HG03159 (cell line): ENCODE data around the gene RBFA.
"Not testable (repeated sequence)": the region's sequence is repeated elsewhere in the genome, so short reads cannot be mapped to it uniquely, and the experiment has no call there.

Experiments
- ATAC-seq: cut with Tn5 transposase; IDR thresholded peaks from one replicate; pipeline ENCODE4 v1.9.1; 2021; ENCODE audit warnings: mild to moderate bottlenecking, moderate library complexity; ENCODE audit not compliant: unreplicated experiment

RBFA gene

GRCh38 chr18:80027719-80028118 is 6.5 kb upstream of the RBFA start:
- ATAC-seq, result not testable (repeated sequence)

DNA sequence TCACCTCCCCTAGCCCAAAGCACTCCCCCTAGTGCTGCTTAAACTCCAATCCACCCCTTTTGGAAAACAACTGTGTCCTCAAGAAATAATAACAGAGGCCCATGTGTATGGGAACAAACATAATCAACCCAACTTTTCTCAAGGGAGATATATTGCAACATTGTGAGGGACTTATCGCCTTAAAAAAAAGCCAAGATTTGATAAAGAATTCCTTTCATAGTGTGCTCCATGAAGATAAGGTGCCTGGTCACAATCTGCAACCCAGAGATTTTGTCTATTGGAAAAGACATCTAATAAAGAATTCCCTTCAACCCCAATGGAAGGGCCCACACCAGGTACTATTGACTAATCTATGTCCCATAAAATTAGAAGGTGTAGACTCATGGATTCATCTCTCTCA is 4.5 kb upstream of the RBFA start:
- no peak for ATAC-seq

- peak; percentile 55 for ATAC-seq
Measured at GRCh38 chr18:80033181-80034067, 810 bp upstream of the RBFA start.

- no peak for ATAC-seq
Measured at GRCh38 chr18:80034852-80035406, 695 bp downstream of the RBFA start.

DNA sequence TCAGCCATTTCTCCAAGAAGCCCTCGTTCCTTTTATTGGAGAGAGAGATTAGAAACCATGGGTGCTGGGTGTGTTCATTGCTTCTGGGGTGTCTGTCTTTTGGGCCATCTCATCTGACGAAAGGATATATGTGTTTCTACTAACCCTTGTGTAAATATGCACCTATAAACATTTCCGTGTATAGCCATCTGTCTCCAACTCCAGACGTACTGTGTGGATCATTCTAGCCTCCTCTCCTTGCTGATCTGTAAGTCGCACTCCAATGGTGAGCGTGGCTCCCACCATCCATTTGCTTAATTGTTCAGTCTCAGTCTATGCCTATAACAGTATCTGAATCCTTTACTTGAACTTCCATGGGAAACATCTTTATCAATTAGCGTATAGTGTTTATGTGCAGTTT is 1.8 kb downstream of the RBFA start:
- ATAC-seq, result no peak

DNA sequence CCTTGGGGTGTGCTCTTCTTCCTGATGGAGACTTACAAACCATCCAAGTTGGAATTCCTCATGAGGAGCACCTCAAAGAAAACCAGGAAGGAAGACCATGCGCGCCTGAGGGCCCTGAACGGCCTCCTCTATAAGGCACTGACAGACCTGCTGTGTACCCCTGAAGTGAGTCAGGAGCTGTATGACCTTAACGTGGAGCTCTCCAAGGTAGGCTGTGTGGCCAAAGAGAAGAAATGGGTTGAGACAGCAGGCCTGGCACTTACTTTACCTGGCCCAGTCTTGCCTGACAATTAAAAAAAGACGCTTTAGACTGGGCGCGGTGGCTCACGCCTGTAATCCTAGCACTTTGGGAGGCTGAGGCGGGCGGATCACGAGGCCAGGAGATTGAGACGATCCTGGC is 3.1 kb downstream of the RBFA start:
- ATAC-seq, result no peak

DNA sequence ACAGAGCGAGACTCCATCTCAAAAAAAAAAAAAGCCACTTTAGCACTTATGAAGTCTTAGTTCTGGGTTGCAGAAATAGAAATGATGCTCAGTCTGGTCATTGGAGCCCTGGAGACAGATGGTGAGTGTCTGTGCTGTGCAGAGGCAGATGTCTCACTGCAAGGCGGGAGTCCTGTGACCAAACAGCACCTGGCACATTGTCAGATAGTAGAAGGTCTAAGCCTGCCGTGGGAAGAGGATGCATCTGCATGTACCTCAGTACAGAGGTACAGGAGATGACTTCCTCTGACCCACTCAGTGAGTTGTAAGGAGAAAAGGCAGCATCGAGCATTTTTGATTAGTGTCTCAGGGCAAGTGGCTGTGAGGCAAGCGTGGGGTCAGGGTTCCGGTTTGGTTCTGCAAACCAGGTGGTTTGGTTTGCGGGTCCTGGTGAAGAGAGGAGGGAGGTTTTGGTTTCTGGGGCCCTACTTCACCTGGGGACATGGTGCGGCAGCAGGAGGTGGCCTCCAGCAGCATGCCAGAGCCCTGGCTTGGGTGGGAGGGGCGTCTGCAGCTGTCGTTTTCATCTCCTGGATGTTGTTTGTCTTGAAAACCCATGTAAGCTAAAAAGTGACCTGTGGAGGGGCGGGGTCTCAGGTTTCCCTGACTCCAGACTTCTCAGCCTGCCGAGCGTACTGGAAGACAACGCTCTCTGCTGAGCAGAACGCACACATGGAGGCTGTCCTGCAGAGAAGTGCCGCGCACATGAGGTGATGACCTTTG is 3.8 kb downstream of the RBFA start:
- ATAC-seq, result no peak

DNA sequence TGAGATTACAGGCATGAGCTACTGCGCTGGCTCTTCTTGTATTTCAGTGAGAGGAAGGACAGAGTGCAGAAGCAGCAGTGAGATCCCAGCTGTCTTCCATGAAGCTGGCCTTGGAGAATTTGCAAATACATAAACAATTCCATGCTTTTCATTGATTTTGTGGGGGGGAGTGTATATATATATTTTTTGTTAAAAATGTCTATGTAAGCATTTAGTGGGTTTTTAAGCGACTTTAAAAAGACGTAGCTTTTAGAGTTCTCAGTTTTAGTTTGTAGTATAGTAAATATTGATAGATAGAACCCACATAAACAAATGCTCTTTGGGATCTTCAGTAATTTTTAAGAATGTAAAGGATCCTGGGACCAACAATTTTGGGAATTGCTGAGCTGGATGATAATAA is 6.3 kb downstream of the RBFA start:
- ATAC-seq, result no peak

DNA sequence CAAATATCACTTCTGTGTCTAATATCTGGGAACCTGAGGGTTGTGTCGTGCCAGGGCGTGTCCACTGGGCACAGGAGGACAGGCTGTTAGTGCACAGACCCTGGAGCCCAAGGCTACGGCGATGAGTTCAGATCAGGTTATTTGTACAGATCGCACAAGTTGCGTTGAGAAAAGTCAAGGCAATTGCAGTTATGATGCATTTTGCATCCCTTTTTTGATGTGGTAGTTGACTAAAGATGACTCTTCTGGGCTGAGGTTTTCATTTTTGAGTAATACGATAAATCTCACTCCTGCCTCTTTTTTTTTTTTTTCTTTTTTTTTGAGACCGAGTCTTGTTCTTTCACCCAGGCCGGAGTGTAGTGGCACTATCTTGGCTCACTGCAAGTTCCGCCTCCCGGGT is 7.2 kb downstream of the RBFA start:
- no peak for ATAC-seq

- ATAC-seq, result no peak
Measured at GRCh38 chr18:80042785-80043184, 8.6 kb downstream of the RBFA start.

- ATAC-seq, result no peak
Measured at GRCh38 chr18:80044072-80044471, 9.8 kb downstream of the RBFA start.

GRCh38 chr18:80046011-80046410 is 11.8 kb downstream of the RBFA start:
- no peak for ATAC-seq

GRCh38 chr18:80046431-80046830 is 12.2 kb downstream of the RBFA start:
- ATAC-seq, result no peak

DNA sequence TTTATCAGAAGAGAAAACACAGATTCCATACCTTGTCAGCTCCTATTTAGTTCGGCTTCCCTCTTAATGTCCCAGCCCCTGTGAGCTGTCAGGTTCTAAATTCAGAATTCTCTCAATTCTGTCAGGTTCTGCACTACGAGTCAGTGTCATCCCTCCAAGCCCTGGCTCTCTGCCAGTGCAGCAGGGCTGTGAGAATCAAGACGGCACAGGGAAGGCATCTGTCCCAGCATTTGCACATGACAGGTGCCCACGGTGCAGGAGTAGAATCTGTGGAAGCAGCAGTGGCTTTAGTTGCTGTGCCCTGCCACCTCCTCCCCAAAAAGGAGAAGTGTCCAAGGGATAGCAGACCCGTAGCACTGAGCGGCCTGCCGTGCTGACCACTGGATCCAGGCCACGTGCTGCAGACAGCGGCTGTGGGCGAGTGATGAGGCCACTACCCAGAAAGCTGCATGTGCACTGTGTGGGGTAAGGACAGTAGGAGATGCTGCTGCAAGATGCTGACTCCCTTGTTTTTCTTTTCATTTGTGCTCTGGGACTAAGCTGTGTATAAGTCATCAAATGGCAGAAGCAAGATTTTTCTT is 12.8 kb downstream of the RBFA start:
- ATAC-seq, result no peak

- no peak for ATAC-seq
Measured at GRCh38 chr18:80050797-80051196, 16.6 kb downstream of the RBFA start.

DNA sequence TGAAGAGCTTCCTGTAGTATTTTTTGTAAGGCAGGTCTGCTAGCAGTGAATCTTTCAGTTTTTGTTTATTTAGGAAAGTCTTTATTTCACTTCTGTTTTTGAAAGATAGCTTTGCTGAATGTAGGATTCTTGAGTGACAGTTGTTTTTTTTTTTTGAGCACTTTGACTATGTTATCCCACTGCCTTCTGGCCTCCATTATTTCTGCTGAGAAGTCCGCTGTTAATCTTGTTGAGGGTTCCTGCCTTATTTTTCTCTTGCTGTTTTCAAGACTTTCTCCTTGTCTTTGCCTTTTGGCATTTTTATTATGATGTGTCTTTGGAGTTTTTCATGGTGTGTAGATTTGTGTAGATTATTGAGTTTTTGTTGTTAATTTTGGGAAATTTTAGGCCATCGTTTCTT is 21.9 kb downstream of the RBFA start:
- no peak for ATAC-seq

DNA sequence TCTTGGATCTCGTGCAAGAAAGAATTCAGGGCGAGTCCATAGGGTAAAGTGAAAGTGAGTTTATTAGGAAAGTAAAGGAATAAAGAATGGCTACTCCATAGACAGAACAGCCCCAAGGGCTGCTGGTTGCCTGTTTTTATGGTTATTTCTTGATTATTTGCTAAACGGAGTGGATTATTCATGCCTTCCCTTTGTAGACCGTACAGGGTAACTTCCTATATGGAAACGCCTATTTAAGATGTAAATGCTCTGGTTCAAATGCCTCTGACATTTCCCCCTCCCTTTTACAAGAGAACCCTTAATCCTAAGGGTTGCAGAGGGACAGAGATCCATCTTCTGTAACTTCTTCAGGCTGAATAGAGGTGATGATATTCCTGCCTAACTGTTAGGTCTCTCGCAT is 25.7 kb downstream of the RBFA start:
- no peak for ATAC-seq

DNA sequence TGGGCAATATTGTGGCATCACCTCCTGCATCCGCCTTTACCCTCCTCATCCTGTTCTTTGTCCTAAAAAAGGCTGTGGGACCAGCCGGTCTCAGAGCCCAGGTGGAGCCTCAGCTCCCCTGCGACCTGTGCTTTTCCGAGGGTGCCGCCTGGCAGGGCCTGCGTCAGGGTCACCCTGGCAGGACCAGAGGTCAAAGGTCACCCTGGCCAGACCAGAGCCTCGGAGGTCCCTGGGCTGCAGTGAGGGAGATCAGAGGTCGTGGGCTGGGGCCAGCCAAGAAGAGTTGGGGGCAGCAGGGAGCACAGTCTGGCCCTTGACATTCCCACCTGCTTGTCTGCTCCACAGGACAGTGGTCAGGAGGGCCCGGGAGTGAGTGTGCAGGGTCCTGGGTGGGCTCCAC is 31.5 kb downstream of the RBFA start:
- ATAC-seq, result no peak

DNA sequence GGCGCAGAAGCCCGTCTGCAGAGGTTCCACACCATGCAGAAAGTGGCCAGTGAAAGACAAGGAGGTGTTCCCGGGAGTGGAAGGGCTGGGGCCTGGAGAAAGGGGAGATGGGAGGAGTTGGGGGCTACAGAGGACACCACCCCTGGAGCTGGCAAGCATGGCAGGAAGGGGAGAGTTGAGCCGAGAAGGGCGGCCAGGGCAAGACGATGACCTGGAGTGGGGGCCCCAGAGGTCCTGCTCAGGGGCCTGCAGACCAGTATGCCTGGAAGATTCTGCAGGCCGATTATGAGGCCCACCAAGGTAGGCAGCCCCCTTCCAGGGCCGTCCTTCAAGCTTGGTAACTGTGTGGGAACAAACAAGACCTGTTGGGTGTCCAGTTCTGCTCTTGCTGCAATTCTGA is 33.1 kb downstream of the RBFA start:
- no peak for ATAC-seq

GRCh38 chr18:80067897-80068296 is 33.7 kb downstream of the RBFA start:
- ATAC-seq, result no peak

GRCh38 chr18:80068571-80069272 is 34.5 kb downstream of the RBFA start:
- no peak for ATAC-seq
